NCI-H82 treated with DMSO at 0.1 percent for 48 hours (cell line): ENCODE measurements around the gene SMG6.
A peak's percentile ranks its signal among the peaks of the same experiment; 100 is the strongest.
"Not testable (repeated sequence)": the region's sequence is repeated elsewhere in the genome, so short reads cannot be mapped to it uniquely, and the experiment has no call there.

Source experiments
- DNase-seq: peaks from one replicate; lab custom pipeline; 2025; ENCODE audit not compliant: unreplicated experiment; lab: John Stamatoyannopoulos, UW

Gene SMG6

DNA sequence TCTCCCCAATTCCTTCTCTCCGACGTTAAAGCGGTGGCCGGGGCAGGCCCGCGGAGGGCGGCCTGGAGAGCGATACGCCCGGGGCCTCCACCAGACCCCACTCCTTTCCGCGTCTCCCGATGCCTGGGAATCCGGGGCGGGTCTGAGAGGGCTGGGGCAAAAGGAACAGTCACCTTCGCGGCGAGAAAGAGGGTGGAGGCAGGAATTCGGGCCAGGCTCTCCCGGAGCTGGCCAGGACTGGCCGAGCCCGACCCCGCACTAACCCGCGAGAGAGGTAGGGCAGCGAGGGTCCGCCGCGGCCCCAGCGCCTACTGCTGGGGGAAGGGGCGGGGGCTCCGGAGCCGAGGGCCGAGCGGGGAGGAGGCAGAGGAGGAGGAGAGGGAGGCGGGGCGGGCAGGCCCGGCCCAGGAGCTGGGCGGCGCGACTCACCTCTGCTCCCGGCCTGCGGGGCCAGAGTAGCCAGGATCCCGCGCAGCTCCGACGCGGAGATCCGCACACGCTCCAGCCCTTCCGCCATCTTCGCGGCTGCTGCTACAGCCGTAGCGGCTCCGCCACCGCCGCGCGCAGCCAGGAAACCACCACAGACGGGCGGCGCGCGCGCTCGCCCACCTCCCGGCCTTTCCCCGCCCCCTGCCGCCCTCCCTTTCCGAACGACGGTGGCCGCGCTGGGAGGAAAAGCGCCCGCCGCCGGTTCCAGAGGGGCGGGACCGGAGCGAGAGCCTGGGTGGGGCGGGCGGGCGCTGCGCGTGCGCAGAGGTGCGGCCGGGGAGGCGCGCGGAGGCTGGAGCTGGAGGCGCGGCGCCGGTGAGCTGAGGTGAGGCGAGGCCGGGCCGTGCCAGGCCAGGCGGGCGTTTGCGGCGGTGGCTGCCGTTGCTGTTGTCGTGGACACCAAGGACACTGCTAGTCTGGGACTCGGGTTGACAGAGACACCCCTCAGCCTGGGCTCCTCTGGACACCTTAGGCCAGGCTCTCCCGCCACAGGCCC lies at the start of gene SMG6, which contains the start of gene SRR:
SMG6 (minus strand) TSS at position 582 of the 985 bp plus-strand sequence; CDS start at position 517, 65 bp downstream.
SRR (plus strand) TSS at position 747 of the 985 bp plus-strand sequence. CDS start 11,611 bp downstream, outside the sequence.
- DNase-seq = peak; percentile 84

- DNase-seq = no peak
Measured at GRCh38 chr17:2351269-2351668, 47.7 kb upstream of the SMG6 start.

DNA sequence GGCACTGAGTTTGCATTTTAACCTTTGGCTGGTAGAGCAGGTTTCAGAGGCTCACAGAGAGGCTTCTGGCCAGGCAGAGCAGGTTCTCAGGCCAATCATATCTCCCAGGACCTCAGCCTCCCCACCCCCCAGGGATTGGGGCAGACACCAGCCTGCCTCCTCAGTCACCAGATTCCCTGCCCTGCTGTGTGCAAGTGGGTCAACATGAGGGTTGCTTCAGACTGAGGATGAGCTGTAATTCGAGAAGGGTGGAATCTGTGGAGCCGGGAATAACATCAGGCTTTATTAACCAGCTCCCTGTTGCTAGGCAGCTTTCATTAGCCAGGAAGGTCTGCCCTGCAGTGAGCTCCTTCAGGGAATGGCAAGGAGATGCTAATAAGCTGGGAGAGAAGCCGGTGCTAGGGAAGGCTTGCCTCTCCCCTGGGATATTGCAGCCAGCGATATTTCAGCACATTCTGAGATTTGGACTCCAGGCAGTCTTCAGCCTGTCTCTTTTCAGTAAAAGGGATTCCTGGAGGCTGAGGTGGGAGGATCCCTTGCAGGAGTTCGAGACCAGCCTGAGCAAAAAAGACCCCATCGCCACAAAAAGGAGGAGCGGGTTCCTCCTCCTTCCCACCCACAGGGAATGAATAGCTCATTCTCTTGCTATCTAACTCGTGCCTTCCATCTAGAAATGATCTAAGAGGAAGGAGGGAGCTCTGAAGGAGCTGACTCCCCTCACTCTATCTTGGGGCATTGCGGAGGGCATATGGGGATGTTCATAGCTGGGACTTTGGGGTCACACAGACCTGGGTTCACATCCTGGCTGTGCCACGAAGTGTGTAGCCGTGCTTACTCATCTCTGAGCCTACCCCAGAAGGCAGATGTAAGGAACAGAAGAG lies 44.5 kb upstream of the SMG6 start:
- peak; percentile 99 for DNase-seq

DNA sequence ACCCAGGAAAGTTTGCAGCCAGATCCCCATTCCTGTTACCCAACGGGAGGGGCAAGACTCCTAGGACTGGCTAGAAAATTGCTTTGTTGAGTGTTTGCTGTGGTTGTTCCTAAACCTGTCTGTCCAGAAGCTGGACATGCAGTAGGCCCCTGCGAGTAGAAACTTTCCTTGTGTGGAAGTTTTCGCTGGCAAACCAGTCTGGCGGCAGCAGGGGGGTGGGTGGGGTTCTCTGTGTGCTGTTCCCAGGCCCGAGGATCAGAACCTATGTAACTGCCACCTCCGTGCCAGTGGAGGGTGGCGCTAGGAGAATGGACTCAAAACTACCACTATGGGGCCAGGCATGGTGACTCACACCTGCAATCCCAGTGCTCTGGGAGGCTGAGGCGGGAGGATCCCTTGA lies 42.9 kb upstream of the SMG6 start:
- DNase-seq = no peak

GRCh38 chr17:2344528-2344927 lies 40.9 kb upstream of the SMG6 start:
- DNase-seq = no peak

DNA sequence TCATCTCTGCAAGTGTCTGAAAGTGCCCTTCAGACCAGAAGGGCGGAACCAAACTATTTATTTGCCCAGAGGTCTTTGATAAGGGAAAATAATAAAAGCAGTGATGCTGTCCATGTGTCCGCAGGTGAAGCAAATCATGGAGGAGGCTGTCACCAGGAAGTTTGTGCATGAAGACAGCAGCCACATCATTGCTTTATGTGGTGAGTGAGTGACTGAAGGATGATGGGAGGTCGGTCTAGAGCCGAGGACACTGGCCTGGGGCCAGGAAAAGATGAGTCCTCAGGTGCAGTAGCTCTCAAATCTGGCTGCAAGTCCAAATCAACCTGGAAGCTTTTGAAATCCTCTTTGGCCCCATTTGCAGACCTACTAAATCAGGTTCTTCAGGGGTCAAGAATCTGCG lies 39.8 kb upstream of the SMG6 start:
- DNase-seq = no peak

- no peak for DNase-seq
Measured at GRCh38 chr17:2338315-2338657, 34.7 kb upstream of the SMG6 start.

DNA sequence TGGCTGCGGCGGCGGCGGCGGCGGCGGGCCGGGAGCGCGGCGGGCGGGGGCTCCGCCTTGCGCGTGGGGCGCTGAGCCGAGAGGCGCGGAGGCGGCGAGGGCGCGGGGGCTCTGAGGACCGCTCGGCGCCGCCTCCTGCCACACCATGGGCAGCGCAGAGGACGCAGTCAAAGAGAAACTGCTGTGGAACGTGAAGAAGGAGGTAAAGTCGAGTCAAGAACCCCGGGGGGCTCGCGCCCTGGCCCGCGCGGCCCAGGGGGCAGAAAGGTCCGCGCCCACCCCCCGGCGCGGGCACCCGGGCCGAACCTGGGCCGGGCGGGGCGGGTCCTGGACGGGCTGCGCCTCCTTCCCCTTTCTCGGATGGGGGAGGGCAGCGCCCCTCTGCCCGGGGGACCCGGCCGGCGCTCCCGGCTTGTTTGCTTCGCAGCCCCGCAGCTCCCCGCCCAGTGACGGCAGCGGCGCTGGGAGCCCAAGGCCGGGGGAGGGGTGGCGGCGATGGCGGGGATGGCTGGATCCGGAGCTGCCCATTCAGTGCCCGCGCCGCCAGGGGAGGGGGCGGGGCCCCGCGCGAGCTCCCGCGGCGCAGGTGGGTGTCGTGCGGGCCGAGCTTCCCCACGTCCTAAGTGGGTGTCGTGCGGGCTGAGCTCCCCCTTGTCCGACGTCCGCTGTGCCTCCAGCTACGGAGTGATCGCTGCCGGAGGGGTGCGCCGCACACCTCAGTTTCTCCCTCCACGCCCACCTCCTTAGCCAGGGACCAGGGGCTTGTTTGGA lies 34.1 kb upstream of the SMG6 start:
- DNase-seq = no peak

- peak; percentile 26 for DNase-seq
Measured at GRCh38 chr17:2336852-2337543, 33.4 kb upstream of the SMG6 start, which contains the start of gene SGSM2. TSS of gene SGSM2 (plus strand) at chr17:2337501. CDS start at chr17:2337689, 188 bp downstream.

DNA sequence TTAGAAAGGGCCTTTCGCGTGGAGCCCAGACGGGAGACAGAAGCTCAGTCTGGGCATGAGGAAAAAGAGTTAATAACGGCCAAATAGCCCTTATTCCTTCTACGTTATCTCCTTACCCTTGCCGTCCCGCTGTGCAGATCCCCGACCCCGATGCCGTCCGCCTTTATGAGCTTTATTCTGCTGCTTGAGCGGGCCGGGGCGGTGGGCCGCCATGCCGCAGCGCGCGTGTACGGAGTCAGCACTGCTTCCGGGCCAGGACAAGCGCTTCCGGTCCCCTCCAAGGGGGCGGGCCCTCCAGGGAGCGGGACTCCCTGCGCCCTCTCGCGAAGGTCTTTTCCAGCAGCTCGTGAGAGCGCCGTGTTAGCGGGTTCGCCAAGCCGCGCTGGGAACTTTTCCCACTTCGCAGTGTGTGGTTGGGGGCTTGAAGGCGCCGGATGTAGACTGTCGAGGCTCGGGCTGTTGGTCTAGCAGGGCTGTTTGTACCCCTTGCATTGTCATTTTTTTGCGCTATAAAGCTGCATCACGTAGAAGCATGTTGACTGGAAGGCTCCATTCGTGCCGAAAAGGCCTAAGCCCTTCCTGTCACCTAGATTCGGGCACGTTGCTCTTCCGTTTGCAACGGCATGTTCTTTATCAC lies 32.7 kb upstream of the SMG6 start, which contains the start of gene TSR1:
TSR1 (minus strand) TSS at position 243 of the 637 bp plus-strand sequence; CDS start at position 213, 30 bp downstream.
- peak; percentile 80 for DNase-seq

DNA sequence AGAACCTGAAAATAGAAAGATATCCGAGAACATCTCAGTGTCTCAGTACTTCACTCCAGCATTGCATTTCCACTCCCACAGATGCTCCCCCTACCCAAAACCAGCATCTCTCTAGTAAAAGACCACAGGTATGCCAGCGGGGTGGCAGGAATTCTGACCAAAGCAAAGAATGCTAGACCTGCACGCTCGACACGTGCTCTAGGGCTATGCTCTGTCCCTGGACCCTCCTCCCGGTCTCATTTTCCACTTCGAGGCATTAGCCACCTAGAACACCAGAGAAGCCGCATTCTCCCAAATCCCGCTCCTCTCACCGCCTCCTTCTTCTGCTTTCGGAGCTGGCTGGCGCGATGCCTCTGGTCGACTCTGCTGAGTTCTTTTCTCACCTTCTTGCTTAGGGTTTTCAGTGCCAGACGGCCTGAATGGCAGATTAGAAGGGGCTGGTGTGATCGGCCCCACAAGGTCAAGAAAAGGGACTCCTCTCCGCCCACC lies 32.2 kb upstream of the SMG6 start:
- no peak for DNase-seq

GRCh38 chr17:2331303-2331702 lies 27.7 kb upstream of the SMG6 start:
- DNase-seq = no peak

GRCh38 chr17:2323629-2324314 lies 20.2 kb upstream of the SMG6 start:
- no peak for DNase-seq

GRCh38 chr17:2321399-2321798 lies 17.8 kb upstream of the SMG6 start:
- DNase-seq = no peak

- no peak for DNase-seq
Measured at GRCh38 chr17:2319051-2319450, 15.5 kb upstream of the SMG6 start.

GRCh38 chr17:2317796-2318195 lies 14.2 kb upstream of the SMG6 start:
- no peak for DNase-seq

DNA sequence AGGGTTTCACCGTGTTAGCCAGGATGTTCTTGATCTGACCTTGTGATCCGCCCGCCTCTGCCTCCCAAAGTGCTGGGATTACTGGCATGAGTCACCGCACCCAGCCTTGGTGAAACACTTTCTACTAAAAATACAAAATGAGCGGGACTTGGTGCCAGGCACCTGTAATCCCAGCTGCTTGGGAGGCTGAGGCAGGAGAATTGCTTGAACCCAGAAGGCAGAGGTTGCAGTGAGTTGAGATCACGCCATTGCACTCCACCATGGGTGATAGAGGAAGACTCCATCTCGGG lies 13.3 kb upstream of the SMG6 start:
- not testable (repeated sequence) for DNase-seq

DNA sequence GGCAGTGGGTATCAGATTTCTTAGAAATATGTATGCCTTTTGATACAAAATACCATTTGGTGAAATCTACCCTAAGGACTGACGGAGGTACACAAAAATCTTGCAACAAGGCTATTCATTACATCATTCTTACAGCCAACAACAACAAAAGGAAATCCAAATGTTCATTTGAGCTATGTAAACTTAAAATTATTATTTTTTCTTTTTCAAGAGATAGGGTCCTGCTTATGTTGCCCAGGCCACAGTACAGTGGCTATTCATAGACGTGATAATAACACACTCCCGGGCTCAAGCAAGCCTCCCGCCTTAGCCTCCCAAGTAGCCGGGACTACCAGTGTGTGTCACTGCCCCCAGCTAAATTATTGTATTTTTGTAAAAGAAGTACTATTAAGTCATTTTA lies 9.2 kb upstream of the SMG6 start:
- DNase-seq = no peak
